HepG2 (cell line): ENCODE data around the gene RSPH9. TPM values are rescaled to one million over a fixed set of nuclear protein-coding genes. Genes with fewer than 3 reads are reported as not detected.

Source experiments
- ATAC-seq: fragments of 200-7000 bp; cut with Tn5 transposase; 3 replicates; pipeline ENCODE4 v1.9.1; 2020; ENCODE audit warnings: mild to moderate bottlenecking, moderate library complexity
- BruUV-seq: library from RNA; stranded (reverse); fragments of 400-500 nt; replicated peaks from 2 replicates; lab custom pipeline; 2021; lab: Mats Ljungman, UMichigan
- CTCF ChIA-PET: fragments of 300-600 bp; formaldehyde crosslinking; extraction: SDS; loops from one replicate; lab custom pipeline; 2021; ENCODE audit warnings: low total read pairs, inconsistent platforms, low intra/inter-chr PET ratio; lab: Yijun Ruan, JAX
- POLR2A ChIA-PET: fragments of 350-600 bp; sonication (Branson Sonifier 250); formaldehyde crosslinking; loops from one replicate; lab custom pipeline; 2020; ENCODE audit warnings: antibody characterized with exemption, inconsistent platforms; lab: Yijun Ruan, JAX
- DNase-seq: peaks from one replicate; pipeline ENCODE4 v3.0.0-alpha.2; 2015; ENCODE audit warnings: low spot score
- FAIRE-seq: peaks from 3 replicates; lab custom pipeline; 2011; peaks lifted over from hg19 to GRCh38; lab: Jason Lieb, UNC
- H2AFZ ChIP-seq: one replicate; pipeline ENCODE4 v1.6.1; 2011; ENCODE audit warnings: low read length, inconsistent platforms
- H3K27ac ChIP-seq: fragments of 300-600 bp; 3 replicates; pipeline ENCODE4 v1.8.0; 2011; ENCODE audit warnings: mixed run types, mild to moderate bottlenecking, mixed read lengths, low read length, inconsistent platforms; ENCODE audit not compliant: insufficient read depth; ENCODE audit errors: extremely low read length
- H3K27me3 ChIP-seq, 2 experiments: fragments of 200-600 bp in 1 of 2; 2 replicates in 1 of 2; 3 replicates in 1 of 2; pipeline versions ENCODE4 v1.6.0 to v1.8.0; 2011; ENCODE audit warnings: low read length in 2 of 2, mild to moderate bottlenecking in 2 of 2, moderate library complexity in 2 of 2, inconsistent platforms in 1 of 2; ENCODE audit not compliant: insufficient read depth in 2 of 2, control insufficient read depth in 1 of 2
- H3K36me3 ChIP-seq, 2 experiments: fragments of 200-600 bp in 1 of 2; replicated peaks in 1 of 2; 2 replicates in 1 of 2; 3 replicates in 1 of 2; pipeline versions ENCODE4 v1.5.1 to v1.8.0; 2011; ENCODE audit warnings: low read length in 2 of 2, inconsistent platforms in 1 of 2; ENCODE audit not compliant: insufficient read depth in 2 of 2, control insufficient read depth in 1 of 2
- H3K4me1 ChIP-seq: 2 replicates; pipeline ENCODE4 v1.5.1; 2012; ENCODE audit warnings: low read length, inconsistent platforms; ENCODE audit not compliant: insufficient read depth
- H3K4me2 ChIP-seq: 2 replicates; pipeline ENCODE4 v1.6.0; 2011; ENCODE audit warnings: low read depth, low read length, inconsistent platforms
- H3K4me3 ChIP-seq, 3 experiments: fragments of 200-600 bp in 1 of 3; sonication (generic), shearing (Covaris generic) in 1 of 3; replicated peaks in 1 of 3; 2 replicates each; pipeline ENCODE4 v1.5.1; 2011 to 2016; ENCODE audit warnings: low read length in 3 of 3, inconsistent platforms in 2 of 3, low read depth in 2 of 3, mild to moderate bottlenecking in 2 of 3, control low read depth in 1 of 3, mixed read lengths in 1 of 3; ENCODE audit not compliant: insufficient read depth in 1 of 3
- H3K79me2 ChIP-seq: one replicate; pipeline ENCODE4 v1.6.1; 2011; ENCODE audit warnings: low read length, inconsistent platforms; ENCODE audit not compliant: insufficient read depth
- H3K9ac ChIP-seq: 2 replicates; pipeline ENCODE4 v1.6.0; 2011; ENCODE audit warnings: mild to moderate bottlenecking, low read depth, low read length, inconsistent platforms; ENCODE audit not compliant: insufficient read depth
- H3K9me3 ChIP-seq: 2 replicates; pipeline ENCODE4 v1.5.1; 2012; ENCODE audit warnings: mild to moderate bottlenecking, low read length
- H4K20me1 ChIP-seq: 2 replicates; pipeline ENCODE4 v1.6.0; 2011; ENCODE audit warnings: inconsistent platforms, mild to moderate bottlenecking, low read length, moderate library complexity; ENCODE audit not compliant: insufficient read depth
- EED ChIP-seq: sonication (generic); formaldehyde crosslinking; IDR thresholded peaks from 2 replicates; pipeline ENCODE4 v1.5.0; 2020; ENCODE audit warnings: mild to moderate bottlenecking, missing genetic modification reagents
- GPN1 ChIP-seq: sonication (generic); formaldehyde crosslinking; IDR thresholded peaks from 2 replicates; pipeline ENCODE4 v1.5.1; 2020; ENCODE audit warnings: missing genetic modification reagents, borderline replicate concordance
- KMT2A ChIP-seq: sonication (generic); formaldehyde crosslinking; IDR thresholded peaks from 2 replicates; pipeline ENCODE4 v1.4.0; 2020; ENCODE audit warnings: missing genetic modification reagents
- MBNL3 ChIP-seq: fragments of 250-450 bp; sonication (Bioruptor Pico); conservative IDR thresholded peaks from 2 replicates; pipeline ENCODE4 v1.8.0; 2022; ENCODE audit warnings: mild to moderate bottlenecking, inconsistent platforms
- SP1 ChIP-seq, 2 experiments: fragments of 450-650 bp in 1 of 2; sonication (generic) in 1 of 2; formaldehyde crosslinking in 1 of 2; IDR thresholded peaks; 2 replicates each; pipeline versions ENCODE4 v1.4.0 to v1.6.1; 2016 to 2020; ENCODE audit warnings: missing genetic modification reagents in 1 of 2
- TBX2 ChIP-seq: sonication (generic); formaldehyde crosslinking; IDR thresholded peaks from 2 replicates; pipeline ENCODE4 v1.5.0; 2020; ENCODE audit warnings: missing genetic modification reagents, mild to moderate bottlenecking, borderline replicate concordance
- ZNF670 ChIP-seq: sonication (generic); formaldehyde crosslinking; IDR thresholded peaks from 2 replicates; pipeline ENCODE4 v1.8.0; 2022; ENCODE audit warnings: mild to moderate bottlenecking, missing genetic modification reagents, borderline replicate concordance
- ZNF788 ChIP-seq: sonication (generic); formaldehyde crosslinking; IDR thresholded peaks from 2 replicates; pipeline ENCODE4 v1.5.0; 2020; ENCODE audit warnings: mild to moderate bottlenecking, missing genetic modification reagents, borderline replicate concordance
- WGBS: methylation state at CpG from one replicate; pipeline ENCODE4 v1.1.6; 2017; ENCODE audit warnings: low lambda C conversion rate; 5-methylcytosine and 5-hydroxymethylcytosine counted together
- in situ Hi-C: cut with HindIII; loops from 2 replicates; pipeline ENCODE4 v1.10.0; 2017; ENCODE audit warnings: low pct_unique_long_range_greater_than_20kb; ENCODE audit not compliant: extremely low pct_ligation_motif_present
- intact Hi-C: fragments of 100-400 bp; cut with micrococcal nuclease; formaldehyde crosslinking; loops from one replicate; pipeline ENCODE4 v1.10.0; 2022; ENCODE audit not compliant: unreplicated experiment
- polyA plus RNA-seq, 8 experiments: library from polyadenylated mRNA; depleted of rRNA in 3 of 8; stranded (reverse) in 7 of 8; unstranded in 1 of 8; fragments of >200 nt; fragmentation: Illumina TruSeq in 4 of 8; extraction: Trizol in 4 of 8; gene quantifications; 2 replicates each; pipeline versions ENCODE4 v1.2.1 to v1.2.3, GENCODE V29; 2011 to 2016; ENCODE audit warnings: low read depth in 4 of 8, missing spikeins in 1 of 8, mixed read lengths in 1 of 8; ENCODE audit not compliant: insufficient read depth in 1 of 8
- total RNA-seq, 5 experiments: library from RNA; depleted of rRNA; stranded (reverse); fragments of >200 nt; fragmentation: Illumina TruSeq; extraction: Trizol; gene quantifications; 2 replicates each; pipeline ENCODE4 v1.2.3, GENCODE V29; 2016; ENCODE audit warnings: low read depth in 1 of 5
- TF ChIP-seq, protein P1 (sequence below): sonication (generic); formaldehyde crosslinking; IDR thresholded peaks from 2 replicates; pipeline ENCODE4 v1.4.0; 2020; ENCODE audit warnings: missing genetic modification reagents, mild to moderate bottlenecking, borderline replicate concordance
- TF ChIP-seq, protein P2 (sequence below): sonication (generic); formaldehyde crosslinking; IDR thresholded peaks from 2 replicates; pipeline ENCODE4 v1.5.1; 2020; ENCODE audit warnings: mild to moderate bottlenecking, missing genetic modification reagents, moderate library complexity
- TF ChIP-seq, protein P3 (sequence below): sonication (generic); formaldehyde crosslinking; IDR thresholded peaks from 2 replicates; pipeline ENCODE4 v1.4.0; 2020; ENCODE audit warnings: mild to moderate bottlenecking, missing genetic modification reagents

Gene RSPH9
- total and polyA plus RNA-seq, 2 of the 13 experiments (the other 11 are each of a cell fraction or from before 2014, with no cell fraction given): 0.04 TPM; not detected in 1

DNA sequence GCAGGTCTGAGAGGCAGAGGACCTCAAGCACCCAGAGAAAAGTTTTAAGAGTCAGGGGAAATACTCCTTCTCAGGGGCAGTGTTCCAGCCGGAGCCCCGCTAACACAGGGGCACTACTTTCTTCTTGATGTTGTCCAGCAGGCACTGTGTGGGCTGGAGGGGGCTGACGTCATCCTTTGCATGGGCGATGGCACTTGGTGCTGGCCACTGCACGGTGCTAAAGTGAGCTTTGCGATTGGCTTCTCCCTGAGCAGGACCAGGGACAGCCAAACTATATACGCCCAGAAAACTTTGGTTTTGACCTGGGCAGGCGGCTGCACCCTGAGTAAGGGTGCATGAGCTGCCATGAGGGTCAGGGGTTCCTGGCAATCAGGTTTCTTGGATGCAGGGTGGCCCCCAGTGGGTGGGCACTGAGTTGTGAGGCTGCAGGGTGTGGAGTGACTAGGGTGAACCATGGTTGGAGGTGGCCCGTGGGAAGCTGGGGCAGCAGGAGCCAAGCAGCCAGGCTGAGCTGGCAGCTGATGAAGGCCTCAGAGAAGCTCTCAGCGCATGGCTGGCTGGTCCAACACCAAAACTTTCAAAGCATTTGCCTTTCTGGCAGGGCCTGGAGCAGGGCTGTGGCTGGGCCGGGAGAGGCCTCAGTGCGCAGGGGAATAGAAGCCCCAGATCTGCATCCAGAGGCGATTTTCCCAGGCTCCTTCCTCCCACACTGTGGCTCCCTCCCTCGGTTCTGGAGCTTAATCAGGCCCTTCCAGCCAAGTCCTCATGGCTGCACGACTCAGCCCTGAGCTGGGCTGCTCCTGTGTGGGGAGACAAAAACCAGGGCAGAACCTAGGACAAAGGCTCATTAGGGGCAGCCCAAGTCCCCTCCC lies 24.4 kb downstream of the RSPH9 start (continued):
- TF ChIP-seq TBX2 (CRISPR knock-in tag) (peak; percentile 51), MBNL3 (CRISPR knock-in tag) (no peak)

DNA sequence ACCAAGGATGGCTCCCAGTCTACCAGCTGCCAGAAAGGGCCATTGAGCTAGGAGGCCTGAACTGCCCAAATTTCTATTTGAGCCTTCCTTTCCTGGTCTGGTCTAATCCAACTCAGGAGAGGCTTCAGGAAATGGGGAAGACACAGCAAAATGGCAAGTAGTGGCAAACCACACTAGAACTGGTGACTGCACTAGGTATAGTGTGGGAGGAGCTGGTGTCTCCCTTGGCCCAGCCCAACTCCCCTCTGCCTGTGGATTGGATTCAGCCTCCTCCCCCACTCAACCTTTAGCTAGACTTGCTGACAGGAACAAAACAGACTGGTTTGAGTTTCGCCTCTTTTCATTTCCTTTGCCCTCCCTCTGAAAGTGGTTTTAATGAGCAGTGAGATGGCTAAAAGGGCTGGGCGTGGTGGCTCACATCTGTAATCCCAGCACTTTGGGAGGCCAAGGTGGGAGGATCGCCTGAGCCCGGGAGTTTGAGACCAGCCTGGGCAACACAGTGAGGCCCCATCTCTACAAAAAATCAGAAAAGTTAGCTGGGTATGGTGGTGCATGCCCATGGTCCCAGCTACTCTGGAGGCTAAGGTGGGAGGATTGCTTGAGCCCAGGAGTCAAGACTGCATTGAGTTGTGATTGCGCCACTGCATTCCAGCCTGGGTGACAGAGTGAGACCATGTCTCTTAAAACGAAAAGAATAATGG lies 25.2 kb downstream of the RSPH9 start:
- ChIA-PET POLR2A (interaction anchor here (0.8 to 7.5 kb wide), 6 partner anchors 13 to 256 kb away, joined by 3 to 55 read pairs (median 6); partner anchors contain the start of genes GTPBP2, MAD2L1BP and VEGFA), CTCF (interaction anchor here (1.2 kb wide), 1 partner anchor 101 kb away, joined by 3 read pairs; no protein-coding TSS in a partner anchor)
- H3K4me2 ChIP-seq: no peak overlapping the region
- ATAC-seq (no peak), FAIRE-seq (no peak), DNase-seq (no peak)
- intact Hi-C loops (loop anchor here (2.0 to 10.0 kb wide), 4 partner anchors 39 to 182 kb away; no protein-coding TSS in a partner anchor), in situ Hi-C loops (loop anchor here (5.0 kb wide), 1 partner anchor 407 kb away; no protein-coding TSS in a partner anchor)
- peaks cover 0 to 11% of the 10 kb centered on the region in 2 experiments; a peak in 1 of 5 replicates for H3K27me3 ChIP-seq
- no peak overlapping the region for H2AFZ ChIP-seq
- no TSS peak for BruUV-seq
- no peak overlapping the region for H3K4me3 ChIP-seq
- H3K4me1 ChIP-seq: peaks cover 79% of the 10 kb centered on the region
- H4K20me1 ChIP-seq: no peaks in the 10 kb centered on the region
- H3K79me2 ChIP-seq: no peaks in the 10 kb centered on the region
- H3K9ac ChIP-seq: no peak overlapping the region
- no peaks in the 10 kb centered on the region for H3K9me3 ChIP-seq
- 90% methylated on average over 6 of the region's 6 CpGs for WGBS
- peaks cover 18 to 30% of the 10 kb centered on the region in 2 experiments for H3K36me3 ChIP-seq
- H3K27ac ChIP-seq: no peak overlapping the region
- TF ChIP-seq ZNF670 (CRISPR knock-in tag): 0 out of 2 replicates have a peak, but pooled peaks have one; percentile 52
- TF ChIP-seq KMT2A (CRISPR knock-in tag): no peak
- 0 out of 2 replicates have a peak, but pooled peaks have one; percentile 27 for TF ChIP-seq EED (CRISPR knock-in tag)
- TF ChIP-seq ZNF788 (CRISPR knock-in tag): 0 out of 2 replicates have a peak, but pooled peaks have one; percentile 22
- no peak for TF ChIP-seq SP1 (IDR thresholded peaks at IDR 0.05)
- TF ChIP-seq SP1 (CRISPR knock-in tag; IDR thresholded peaks at IDR 0.05): no peak
- TF ChIP-seq, protein P1, sequence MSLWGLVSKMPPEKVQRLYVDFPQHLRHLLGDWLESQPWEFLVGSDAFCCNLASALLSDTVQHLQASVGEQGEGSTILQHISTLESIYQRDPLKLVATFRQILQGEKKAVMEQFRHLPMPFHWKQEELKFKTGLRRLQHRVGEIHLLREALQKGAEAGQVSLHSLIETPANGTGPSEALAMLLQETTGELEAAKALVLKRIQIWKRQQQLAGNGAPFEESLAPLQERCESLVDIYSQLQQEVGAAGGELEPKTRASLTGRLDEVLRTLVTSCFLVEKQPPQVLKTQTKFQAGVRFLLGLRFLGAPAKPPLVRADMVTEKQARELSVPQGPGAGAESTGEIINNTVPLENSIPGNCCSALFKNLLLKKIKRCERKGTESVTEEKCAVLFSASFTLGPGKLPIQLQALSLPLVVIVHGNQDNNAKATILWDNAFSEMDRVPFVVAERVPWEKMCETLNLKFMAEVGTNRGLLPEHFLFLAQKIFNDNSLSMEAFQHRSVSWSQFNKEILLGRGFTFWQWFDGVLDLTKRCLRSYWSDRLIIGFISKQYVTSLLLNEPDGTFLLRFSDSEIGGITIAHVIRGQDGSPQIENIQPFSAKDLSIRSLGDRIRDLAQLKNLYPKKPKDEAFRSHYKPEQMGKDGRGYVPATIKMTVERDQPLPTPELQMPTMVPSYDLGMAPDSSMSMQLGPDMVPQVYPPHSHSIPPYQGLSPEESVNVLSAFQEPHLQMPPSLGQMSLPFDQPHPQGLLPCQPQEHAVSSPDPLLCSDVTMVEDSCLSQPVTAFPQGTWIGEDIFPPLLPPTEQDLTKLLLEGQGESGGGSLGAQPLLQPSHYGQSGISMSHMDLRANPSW (CRISPR knock-in tag): no peak
- no peak for TF ChIP-seq GPN1 (CRISPR knock-in tag)
- TF ChIP-seq, protein P2, sequence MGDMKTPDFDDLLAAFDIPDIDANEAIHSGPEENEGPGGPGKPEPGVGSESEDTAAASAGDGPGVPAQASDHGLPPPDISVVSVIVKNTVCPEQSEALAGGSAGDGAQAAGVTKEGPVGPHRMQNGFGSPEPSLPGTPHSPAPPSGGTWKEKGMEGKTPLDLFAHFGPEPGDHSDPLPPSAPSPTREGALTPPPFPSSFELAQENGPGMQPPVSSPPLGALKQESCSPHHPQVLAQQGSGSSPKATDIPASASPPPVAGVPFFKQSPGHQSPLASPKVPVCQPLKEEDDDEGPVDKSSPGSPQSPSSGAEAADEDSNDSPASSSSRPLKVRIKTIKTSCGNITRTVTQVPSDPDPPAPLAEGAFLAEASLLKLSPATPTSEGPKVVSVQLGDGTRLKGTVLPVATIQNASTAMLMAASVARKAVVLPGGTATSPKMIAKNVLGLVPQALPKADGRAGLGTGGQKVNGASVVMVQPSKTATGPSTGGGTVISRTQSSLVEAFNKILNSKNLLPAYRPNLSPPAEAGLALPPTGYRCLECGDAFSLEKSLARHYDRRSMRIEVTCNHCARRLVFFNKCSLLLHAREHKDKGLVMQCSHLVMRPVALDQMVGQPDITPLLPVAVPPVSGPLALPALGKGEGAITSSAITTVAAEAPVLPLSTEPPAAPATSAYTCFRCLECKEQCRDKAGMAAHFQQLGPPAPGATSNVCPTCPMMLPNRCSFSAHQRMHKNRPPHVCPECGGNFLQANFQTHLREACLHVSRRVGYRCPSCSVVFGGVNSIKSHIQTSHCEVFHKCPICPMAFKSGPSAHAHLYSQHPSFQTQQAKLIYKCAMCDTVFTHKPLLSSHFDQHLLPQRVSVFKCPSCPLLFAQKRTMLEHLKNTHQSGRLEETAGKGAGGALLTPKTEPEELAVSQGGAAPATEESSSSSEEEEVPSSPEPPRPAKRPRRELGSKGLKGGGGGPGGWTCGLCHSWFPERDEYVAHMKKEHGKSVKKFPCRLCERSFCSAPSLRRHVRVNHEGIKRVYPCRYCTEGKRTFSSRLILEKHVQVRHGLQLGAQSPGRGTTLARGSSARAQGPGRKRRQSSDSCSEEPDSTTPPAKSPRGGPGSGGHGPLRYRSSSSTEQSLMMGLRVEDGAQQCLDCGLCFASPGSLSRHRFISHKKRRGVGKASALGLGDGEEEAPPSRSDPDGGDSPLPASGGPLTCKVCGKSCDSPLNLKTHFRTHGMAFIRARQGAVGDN: no peak
- TF ChIP-seq, protein P3, sequence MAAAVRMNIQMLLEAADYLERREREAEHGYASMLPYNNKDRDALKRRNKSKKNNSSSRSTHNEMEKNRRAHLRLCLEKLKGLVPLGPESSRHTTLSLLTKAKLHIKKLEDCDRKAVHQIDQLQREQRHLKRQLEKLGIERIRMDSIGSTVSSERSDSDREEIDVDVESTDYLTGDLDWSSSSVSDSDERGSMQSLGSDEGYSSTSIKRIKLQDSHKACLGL (CRISPR knock-in tag): no peak
